ENCODE results near the gene RAI14. TPM values are rescaled to one million over a fixed set of nuclear protein-coding genes. Genes with fewer than 3 reads are reported as not detected.

The RAI14 gene
- total and polyA plus RNA-seq, 4 donors = 19.4 to 214 (median 73.1) TPM

DNA sequence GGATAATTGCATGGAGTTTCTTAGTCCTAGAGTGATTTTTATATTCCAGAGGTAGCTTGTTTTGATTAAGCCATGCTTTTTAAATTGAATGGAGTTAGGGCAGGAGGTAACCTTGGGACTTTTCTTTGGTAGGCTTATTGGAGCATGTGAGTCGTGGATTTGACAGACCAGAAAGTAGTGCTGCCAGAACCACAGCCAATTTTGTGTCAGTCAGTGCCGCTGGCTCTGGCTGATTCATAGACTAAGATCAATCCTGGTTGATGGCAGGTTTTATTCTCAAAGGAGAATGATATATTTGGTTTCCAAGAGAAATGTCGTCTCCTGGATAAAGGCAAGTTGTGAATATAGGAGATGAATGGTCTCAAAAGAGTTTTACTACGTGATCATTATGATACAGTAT lies 20.3 kb downstream of the RAI14 start:
- H3K9me3 ChIP-seq (ENCODE audit: control insufficient read depth, low read length) = no peaks in the 10 kb centered on the region
- H3K4me3 ChIP-seq (ENCODE audit: low read length in 2 of 2) = no peak overlapping the region
- H3K27ac ChIP-seq (ENCODE audit: low read depth in 1 of 2, low read length in 2 of 2) = peak overlapping the region in 1 of 2 donors; percentile 59
- no peaks in the 10 kb centered on the region for H3K36me3 ChIP-seq (ENCODE audit: control insufficient read depth in 1 of 2, insufficient read depth in 2 of 2, low read length in 1 of 2)
- no peaks in the 10 kb centered on the region for H3K27me3 ChIP-seq (ENCODE audit: control insufficient read depth in 1 of 2, insufficient read depth in 2 of 2, low read length in 1 of 2)
- no peak for ATAC-seq (ENCODE audit: low FRiP score)
- WGBS, 2 donors = 2 to 14% methylated on average over 4 of the region's 4 CpGs
- H3K4me1 ChIP-seq (ENCODE audit: control insufficient read depth in 1 of 2, insufficient read depth in 2 of 2, low read length in 2 of 2) = peaks cover 7 to 26% of the 10 kb centered on the region in 2 donors
- intact Hi-C loops (cut with DNase I) = loop anchor here in 1 of 2 donors (5.0 kb wide), 1 partner anchor 41 kb away; no protein-coding TSS in a partner anchor
- DNase-seq = peak in 1 of 2 donors; percentile 49

- no peak for DNase-seq
- Histone ChIP-seq H3K36me3 (ENCODE audit: control insufficient read depth in 1 of 2, insufficient read depth in 2 of 2, low read length in 1 of 2) (no peaks in the 10 kb centered on the region), H3K4me3 (ENCODE audit: low read length in 2 of 2) (no peak overlapping the region), H3K9me3 (ENCODE audit: control insufficient read depth, low read length) (no peaks in the 10 kb centered on the region), H3K4me1 (ENCODE audit: control insufficient read depth in 1 of 2, insufficient read depth in 2 of 2, low read length in 2 of 2) (peaks cover 7 to 26% of the 10 kb centered on the region in 2 donors), H3K27ac (ENCODE audit: low read depth in 1 of 2, low read length in 2 of 2) (peak overlapping the region in 1 of 2 donors; percentile 49), H3K27me3 (ENCODE audit: control insufficient read depth in 1 of 2, insufficient read depth in 2 of 2, low read length in 1 of 2) (no peaks in the 10 kb centered on the region)
- 92 to 96% methylated on average over 3 of the region's 3 CpGs for WGBS, 2 donors
- ATAC-seq (ENCODE audit: low FRiP score) = no peak
- intact Hi-C loops (cut with DNase I) = loop anchor here in 1 of 2 donors (5.0 kb wide), 1 partner anchor 40 kb away; no protein-coding TSS in a partner anchor
Measured at GRCh38 chr5:34677428-34677827, 21.3 kb downstream of the RAI14 start.

GRCh38 chr5:34680896-34681295 lies 24.8 kb downstream of the RAI14 start:
- ATAC-seq (ENCODE audit: low FRiP score) = no peak
- Histone ChIP-seq H3K4me3 (ENCODE audit: low read length in 2 of 2) (no peak overlapping the region), H3K9me3 (ENCODE audit: control insufficient read depth, low read length) (no peaks in the 10 kb centered on the region), H3K27ac (ENCODE audit: low read depth in 1 of 2, low read length in 2 of 2) (no peak overlapping the region), H3K27me3 (ENCODE audit: control insufficient read depth in 1 of 2, insufficient read depth in 2 of 2, low read length in 1 of 2) (no peaks in the 10 kb centered on the region), H3K36me3 (ENCODE audit: control insufficient read depth in 1 of 2, insufficient read depth in 2 of 2, low read length in 1 of 2) (no peaks in the 10 kb centered on the region), H3K4me1 (ENCODE audit: control insufficient read depth in 1 of 2, insufficient read depth in 2 of 2, low read length in 2 of 2) (peaks cover 7 to 20% of the 10 kb centered on the region in 2 donors)
- WGBS, 2 donors = 19 to 21% methylated on average over 2 of the region's 2 CpGs
- intact Hi-C loops (cut with DNase I) = no loop called here
- no peak for DNase-seq

DNA sequence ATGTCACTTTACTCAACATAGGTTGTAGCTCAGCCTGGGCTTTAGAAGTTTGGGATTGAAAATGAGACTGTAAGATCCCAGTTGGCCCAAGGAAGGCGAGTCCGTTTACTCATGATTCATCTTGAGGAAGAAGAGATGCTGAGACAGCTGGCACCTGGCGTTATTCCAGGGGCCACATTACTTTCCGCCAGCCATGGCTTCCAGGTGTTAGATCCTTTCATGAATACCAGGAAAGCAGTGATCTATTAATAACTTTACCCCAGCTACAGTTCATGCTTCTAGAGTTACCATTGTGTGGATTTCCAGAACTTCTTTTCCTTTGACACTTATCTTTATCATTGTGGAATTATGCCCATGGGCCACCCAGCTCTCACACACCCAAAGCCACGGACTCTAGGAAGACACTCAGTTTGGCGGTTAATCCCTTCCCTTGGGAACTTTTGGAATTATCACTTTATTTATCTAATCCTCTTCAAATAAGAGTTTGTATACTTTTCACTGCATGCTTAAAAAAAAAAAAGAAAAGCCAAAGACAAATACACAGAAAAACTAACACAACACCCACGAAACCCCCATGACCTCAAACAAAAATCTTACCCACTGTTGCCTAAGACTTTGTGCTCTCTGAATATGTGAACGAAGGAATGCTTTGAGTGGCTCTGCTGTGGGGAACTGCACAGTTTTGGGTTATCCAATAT lies 26.9 kb downstream of the RAI14 start:
- no peak for DNase-seq
- Histone ChIP-seq H3K27me3 (ENCODE audit: control insufficient read depth in 1 of 2, insufficient read depth in 2 of 2, low read length in 1 of 2) (no peaks in the 10 kb centered on the region), H3K4me3 (ENCODE audit: low read length in 2 of 2) (no peak overlapping the region), H3K27ac (ENCODE audit: low read depth in 1 of 2, low read length in 2 of 2) (no peak overlapping the region), H3K9me3 (ENCODE audit: control insufficient read depth, low read length) (no peaks in the 10 kb centered on the region), H3K36me3 (ENCODE audit: control insufficient read depth in 1 of 2, insufficient read depth in 2 of 2, low read length in 1 of 2) (no peaks in the 10 kb centered on the region), H3K4me1 (ENCODE audit: control insufficient read depth in 1 of 2, insufficient read depth in 2 of 2, low read length in 2 of 2) (peaks cover 9 to 28% of the 10 kb centered on the region in 2 donors)
- intact Hi-C loops (cut with DNase I) = no loop called here
- no peak for ATAC-seq (ENCODE audit: low FRiP score)
- WGBS, 2 donors = 72 to 73% methylated on average over 8 of the region's 8 CpGs

DNA sequence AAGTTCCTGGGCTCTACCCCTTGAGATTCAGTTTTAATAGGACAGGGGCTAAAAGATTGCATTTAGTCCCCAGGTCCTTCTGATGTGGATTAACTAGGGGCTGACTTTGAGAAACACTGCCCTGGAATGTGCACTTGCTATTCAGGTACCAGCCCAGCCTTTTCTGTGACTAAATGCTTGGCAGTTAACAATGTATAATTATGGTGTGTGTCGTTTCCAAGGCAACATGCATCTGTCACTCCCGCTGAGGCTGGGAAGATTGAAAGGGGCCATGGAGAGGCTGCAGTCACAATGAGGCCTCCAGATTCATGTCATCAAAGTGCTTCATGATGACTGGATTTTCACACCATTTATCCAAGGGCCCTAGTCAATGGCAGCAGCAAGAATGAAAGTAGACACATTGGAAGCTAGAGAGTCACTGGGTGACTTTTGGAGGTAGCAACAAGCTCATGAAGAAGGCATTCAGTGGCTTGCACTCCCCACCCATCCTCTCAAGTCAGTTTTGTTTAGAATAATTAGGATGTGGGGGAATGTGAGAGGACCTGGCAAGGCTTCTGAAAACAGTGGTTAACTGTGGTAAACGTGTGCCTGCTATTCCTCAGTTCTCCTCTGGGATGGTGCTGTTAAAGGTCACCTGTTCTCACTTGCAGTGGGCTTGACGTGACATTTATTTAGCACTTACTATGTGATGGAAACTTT lies 28.3 kb downstream of the RAI14 start:
- intact Hi-C loops (cut with DNase I) = no loop called here
- DNase-seq = peak in 1 of 2 donors; percentile 45
- ATAC-seq (ENCODE audit: low FRiP score) = peak; percentile 34

DNA sequence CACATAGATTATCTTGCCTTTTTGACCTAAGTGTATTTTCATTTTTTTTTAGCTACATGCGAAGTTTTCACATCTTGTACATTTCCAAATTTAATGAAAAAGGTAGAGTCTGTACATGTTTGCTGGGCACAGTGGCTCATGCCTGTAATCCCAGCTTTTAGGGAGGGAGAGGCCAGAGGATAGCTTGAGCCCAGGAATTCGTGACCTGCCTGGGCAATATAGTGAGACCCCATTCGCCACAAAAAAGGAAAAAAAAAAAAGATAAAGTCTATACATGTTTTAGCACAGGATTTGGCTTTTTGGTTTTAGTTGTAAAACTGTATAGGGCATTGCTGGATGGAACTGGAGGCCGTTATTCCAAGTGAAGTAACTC lies 28.8 kb downstream of the RAI14 start:
- DNase-seq (no peak), ATAC-seq (ENCODE audit: low FRiP score) (no peak)
- intact Hi-C loops (cut with DNase I) = no loop called here
- Histone ChIP-seq H3K4me1 (ENCODE audit: control insufficient read depth in 1 of 2, insufficient read depth in 2 of 2, low read length in 2 of 2) (peaks cover 9 to 24% of the 10 kb centered on the region in 2 donors), H3K9me3 (ENCODE audit: control insufficient read depth, low read length) (no peaks in the 10 kb centered on the region), H3K36me3 (ENCODE audit: control insufficient read depth in 1 of 2, insufficient read depth in 2 of 2, low read length in 1 of 2) (no peaks in the 10 kb centered on the region), H3K27ac (ENCODE audit: low read depth in 1 of 2, low read length in 2 of 2) (peak overlapping the region in 1 of 2 donors; percentile 90), H3K4me3 (ENCODE audit: low read length in 2 of 2) (no peak overlapping the region), H3K27me3 (ENCODE audit: control insufficient read depth in 1 of 2, insufficient read depth in 2 of 2, low read length in 1 of 2) (no peaks in the 10 kb centered on the region)
- WGBS, 2 donors = 78 to 83% methylated on average over 4 of the region's 4 CpGs

More for the DNA sequence above, 28.3 kb downstream of the RAI14 start:
- Histone ChIP-seq H3K9me3 (ENCODE audit: control insufficient read depth, low read length) (no peaks in the 10 kb centered on the region), H3K27ac (ENCODE audit: low read depth in 1 of 2, low read length in 2 of 2) (peak overlapping the region in 1 of 2 donors; percentile 90), H3K4me3 (ENCODE audit: low read length in 2 of 2) (no peak overlapping the region), H3K27me3 (ENCODE audit: control insufficient read depth in 1 of 2, insufficient read depth in 2 of 2, low read length in 1 of 2) (no peaks in the 10 kb centered on the region), H3K4me1 (ENCODE audit: control insufficient read depth in 1 of 2, insufficient read depth in 2 of 2, low read length in 2 of 2) (peaks cover 9 to 24% of the 10 kb centered on the region in 2 donors), H3K36me3 (ENCODE audit: control insufficient read depth in 1 of 2, insufficient read depth in 2 of 2, low read length in 1 of 2) (no peaks in the 10 kb centered on the region)
- 22 to 26% methylated on average over 4 of the region's 4 CpGs for WGBS, 2 donors

DNA sequence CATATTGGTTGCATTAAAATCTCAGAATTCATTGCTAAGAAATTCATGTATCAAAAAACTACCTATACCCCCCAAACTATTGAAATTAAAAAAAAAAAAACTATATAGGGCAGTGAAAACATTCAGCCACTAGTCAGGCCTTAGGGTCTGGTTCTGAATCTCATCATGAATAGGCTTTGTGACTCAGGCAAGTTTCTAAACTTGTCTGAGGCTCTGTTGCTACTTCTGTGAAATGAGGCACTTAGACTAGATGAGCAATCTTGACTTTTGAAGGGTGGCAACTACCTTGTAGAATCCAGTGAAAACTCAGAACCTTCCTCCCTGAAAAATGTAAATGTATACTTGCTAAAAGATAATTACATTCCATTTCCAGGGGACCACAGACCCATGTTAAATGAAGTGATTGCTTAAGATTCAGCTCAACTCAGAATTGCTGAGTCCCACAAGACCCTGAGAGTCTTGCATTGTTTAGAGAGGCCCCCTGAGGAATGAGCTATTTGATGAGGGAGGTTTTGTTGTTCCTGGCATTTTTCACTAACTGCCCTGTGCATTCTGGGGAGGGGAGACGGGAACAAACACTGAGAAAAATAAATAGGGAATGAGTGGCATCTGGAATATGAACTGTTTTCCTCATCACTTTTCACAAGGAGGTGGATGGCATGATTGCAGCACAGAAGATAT lies 29.5 kb downstream of the RAI14 start:
- Histone ChIP-seq H3K9me3 (ENCODE audit: control insufficient read depth, low read length) (no peaks in the 10 kb centered on the region), H3K4me3 (ENCODE audit: low read length in 2 of 2) (no peak overlapping the region), H3K27ac (ENCODE audit: low read depth in 1 of 2, low read length in 2 of 2) (peak overlapping the region in 1 of 2 donors; percentile 31), H3K36me3 (ENCODE audit: control insufficient read depth in 1 of 2, insufficient read depth in 2 of 2, low read length in 1 of 2) (no peaks in the 10 kb centered on the region), H3K27me3 (ENCODE audit: control insufficient read depth in 1 of 2, insufficient read depth in 2 of 2, low read length in 1 of 2) (no peaks in the 10 kb centered on the region), H3K4me1 (ENCODE audit: control insufficient read depth in 1 of 2, insufficient read depth in 2 of 2, low read length in 2 of 2) (peaks cover 9 to 25% of the 10 kb centered on the region in 2 donors)
- ATAC-seq (ENCODE audit: low FRiP score) = no peak
- intact Hi-C loops (cut with DNase I) = no loop called here
- 10% methylated on average over 1 of the region's 1 CpG for WGBS, 2 donors
- no peak for DNase-seq

- peak; percentile 83 to 86 for DNase-seq
- no peak overlapping the region for H3K4me3 ChIP-seq (ENCODE audit: low read length in 2 of 2)
- intact Hi-C loops (cut with DNase I) = no loop called here
- no peaks in the 10 kb centered on the region for H3K27me3 ChIP-seq (ENCODE audit: control insufficient read depth in 1 of 2, insufficient read depth in 2 of 2, low read length in 1 of 2)
- peak; percentile 85 for ATAC-seq (ENCODE audit: low FRiP score)
- WGBS, 2 donors = 2 to 4% methylated on average over 7 of the region's 7 CpGs
- H3K27ac ChIP-seq (ENCODE audit: low read depth in 1 of 2, low read length in 2 of 2) = peak overlapping the region in 1 of 2 donors; percentile 68
- peaks cover 9 to 22% of the 10 kb centered on the region in 2 donors for H3K4me1 ChIP-seq (ENCODE audit: control insufficient read depth in 1 of 2, insufficient read depth in 2 of 2, low read length in 2 of 2)
- no peaks in the 10 kb centered on the region for H3K9me3 ChIP-seq (ENCODE audit: control insufficient read depth, low read length)
- no peaks in the 10 kb centered on the region for H3K36me3 ChIP-seq (ENCODE audit: control insufficient read depth in 1 of 2, insufficient read depth in 2 of 2, low read length in 1 of 2)
Measured at GRCh38 chr5:34686762-34687268, 30.7 kb downstream of the RAI14 start.
